Upper lobe of left lung (tissue), 4 donors: ENCODE data around the gene WDR49.

Experiments
- CTCF ChIP-seq, 6 experiments: fragments of 450-650 bp in 4 of 6; fragments of 200-600 bp in 2 of 6; sonication (generic) in 2 of 6; IDR thresholded peaks; one replicate each; pipeline ENCODE4 v1.5.1; 2016 to 2019; ENCODE audit warnings: antibody characterized with exemption in 6 of 6
- POLR2A ChIP-seq, 4 donors: fragments of 450-650 bp; IDR thresholded peaks; one replicate each; pipeline ENCODE4 v1.5.1; 2016 to 2017; ENCODE audit warnings: antibody characterized with exemption in 4 of 4, mild to moderate bottlenecking in 2 of 4

- TF ChIP-seq POLR2A (IDR thresholded peaks at IDR 0.05) (no peak), CTCF (IDR thresholded peaks at IDR 0.05) (no peak)
Measured at GRCh38 chr3:167484551-167484950, 169.2 kb downstream of the WDR49 start.
